Sigmoid colon (tissue), 3 donors: Measurements from ENCODE around the gene SHANK1.

Experiments
- POLR2A ChIP-seq, 2 donors: fragments of 450-650 bp; IDR thresholded peaks; one replicate each; pipeline ENCODE4 v1.6.1; 2016; ENCODE audit warnings: antibody characterized with exemption in 2 of 2, mild to moderate bottlenecking in 2 of 2, moderate library complexity in 2 of 2
- TF ChIP-seq, protein P1 (sequence below), 4 experiments: fragments of 450-650 bp in 3 of 4; fragments of 200-600 bp in 1 of 4; IDR thresholded peaks; one replicate each; pipeline ENCODE4 v1.5.1; 2016 to 2019; ENCODE audit warnings: antibody characterized with exemption in 4 of 4, mild to moderate bottlenecking in 3 of 4, moderate library complexity in 2 of 4

DNA sequence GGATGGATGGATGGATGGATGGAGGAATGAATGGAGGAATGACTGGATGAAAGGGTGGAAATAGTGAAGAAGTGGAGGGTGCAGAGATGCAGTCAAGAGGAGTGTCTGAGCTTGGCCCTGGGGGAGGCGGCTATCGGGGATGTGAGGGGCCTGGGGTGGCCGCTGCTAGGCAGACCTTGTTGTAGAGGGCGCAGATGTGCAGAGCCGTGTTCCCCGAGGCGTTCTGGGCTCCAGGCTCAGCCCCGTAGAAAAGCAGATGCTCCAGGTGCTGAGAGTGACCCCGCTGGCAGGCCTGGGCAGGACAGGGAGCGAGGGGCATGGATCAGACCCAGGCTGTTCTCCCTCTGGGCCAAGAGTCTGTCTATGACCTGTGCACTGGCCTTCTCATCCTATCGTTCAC is 8.4 kb downstream of the SHANK1 start:
- TF ChIP-seq, protein P1, sequence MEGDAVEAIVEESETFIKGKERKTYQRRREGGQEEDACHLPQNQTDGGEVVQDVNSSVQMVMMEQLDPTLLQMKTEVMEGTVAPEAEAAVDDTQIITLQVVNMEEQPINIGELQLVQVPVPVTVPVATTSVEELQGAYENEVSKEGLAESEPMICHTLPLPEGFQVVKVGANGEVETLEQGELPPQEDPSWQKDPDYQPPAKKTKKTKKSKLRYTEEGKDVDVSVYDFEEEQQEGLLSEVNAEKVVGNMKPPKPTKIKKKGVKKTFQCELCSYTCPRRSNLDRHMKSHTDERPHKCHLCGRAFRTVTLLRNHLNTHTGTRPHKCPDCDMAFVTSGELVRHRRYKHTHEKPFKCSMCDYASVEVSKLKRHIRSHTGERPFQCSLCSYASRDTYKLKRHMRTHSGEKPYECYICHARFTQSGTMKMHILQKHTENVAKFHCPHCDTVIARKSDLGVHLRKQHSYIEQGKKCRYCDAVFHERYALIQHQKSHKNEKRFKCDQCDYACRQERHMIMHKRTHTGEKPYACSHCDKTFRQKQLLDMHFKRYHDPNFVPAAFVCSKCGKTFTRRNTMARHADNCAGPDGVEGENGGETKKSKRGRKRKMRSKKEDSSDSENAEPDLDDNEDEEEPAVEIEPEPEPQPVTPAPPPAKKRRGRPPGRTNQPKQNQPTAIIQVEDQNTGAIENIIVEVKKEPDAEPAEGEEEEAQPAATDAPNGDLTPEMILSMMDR (IDR thresholded peaks at IDR 0.05) = no peak
- no peak for TF ChIP-seq POLR2A (IDR thresholded peaks at IDR 0.05)
